ACC112 (cell line): ENCODE results near the gene DDX46.
"Not testable (repeated sequence)": the region's sequence is repeated elsewhere in the genome, so short reads cannot be mapped to it uniquely, and the experiment has no call there.

Experiments
- H2AFZ ChIP-seq: fragments of 200-600 bp; sonication (generic); one replicate; pipeline ENCODE4 v1.6.0; 2017; ENCODE audit warnings: antibody characterized with exemption, low read length; ENCODE audit not compliant: unreplicated experiment
- H3K27ac ChIP-seq: fragments of 200-600 bp; sonication (generic); 2 replicates; pipeline ENCODE4 v1.5.1; 2014; ENCODE audit warnings: low read depth, mild to moderate bottlenecking, antibody characterized with exemption, low read length, moderate library complexity
- H3K27me3 ChIP-seq: fragments of 200-600 bp; sonication (generic); 2 replicates; pipeline ENCODE4 v1.6.1; 2014; ENCODE audit warnings: mild to moderate bottlenecking, antibody characterized with exemption, low read length, moderate library complexity, mixed read lengths; ENCODE audit not compliant: insufficient read depth
- H3K36me3 ChIP-seq: fragments of 200-600 bp; sonication (generic); 2 replicates; pipeline ENCODE4 v1.6.1; 2016; ENCODE audit warnings: mild to moderate bottlenecking, antibody characterized with exemption, low read length, moderate library complexity, mixed read lengths; ENCODE audit not compliant: insufficient read depth
- H3K4me1 ChIP-seq: fragments of 200-600 bp; sonication (generic); one replicate; pipeline ENCODE4 v1.6.1; 2016; ENCODE audit warnings: low read length, mixed read lengths; ENCODE audit not compliant: insufficient read depth, unreplicated experiment, control insufficient read depth
- H3K4me3 ChIP-seq: fragments of 200-600 bp; sonication (generic); 2 replicates; pipeline ENCODE4 v1.5.1; 2014; ENCODE audit warnings: mild to moderate bottlenecking, low read depth, low read length
- H3K79me2 ChIP-seq: fragments of 200-600 bp; sonication (generic); one replicate; pipeline ENCODE4 v1.6.0; 2016; ENCODE audit warnings: low read length; ENCODE audit not compliant: control insufficient read depth, unreplicated experiment, insufficient read depth

The DDX46 gene, protein sequence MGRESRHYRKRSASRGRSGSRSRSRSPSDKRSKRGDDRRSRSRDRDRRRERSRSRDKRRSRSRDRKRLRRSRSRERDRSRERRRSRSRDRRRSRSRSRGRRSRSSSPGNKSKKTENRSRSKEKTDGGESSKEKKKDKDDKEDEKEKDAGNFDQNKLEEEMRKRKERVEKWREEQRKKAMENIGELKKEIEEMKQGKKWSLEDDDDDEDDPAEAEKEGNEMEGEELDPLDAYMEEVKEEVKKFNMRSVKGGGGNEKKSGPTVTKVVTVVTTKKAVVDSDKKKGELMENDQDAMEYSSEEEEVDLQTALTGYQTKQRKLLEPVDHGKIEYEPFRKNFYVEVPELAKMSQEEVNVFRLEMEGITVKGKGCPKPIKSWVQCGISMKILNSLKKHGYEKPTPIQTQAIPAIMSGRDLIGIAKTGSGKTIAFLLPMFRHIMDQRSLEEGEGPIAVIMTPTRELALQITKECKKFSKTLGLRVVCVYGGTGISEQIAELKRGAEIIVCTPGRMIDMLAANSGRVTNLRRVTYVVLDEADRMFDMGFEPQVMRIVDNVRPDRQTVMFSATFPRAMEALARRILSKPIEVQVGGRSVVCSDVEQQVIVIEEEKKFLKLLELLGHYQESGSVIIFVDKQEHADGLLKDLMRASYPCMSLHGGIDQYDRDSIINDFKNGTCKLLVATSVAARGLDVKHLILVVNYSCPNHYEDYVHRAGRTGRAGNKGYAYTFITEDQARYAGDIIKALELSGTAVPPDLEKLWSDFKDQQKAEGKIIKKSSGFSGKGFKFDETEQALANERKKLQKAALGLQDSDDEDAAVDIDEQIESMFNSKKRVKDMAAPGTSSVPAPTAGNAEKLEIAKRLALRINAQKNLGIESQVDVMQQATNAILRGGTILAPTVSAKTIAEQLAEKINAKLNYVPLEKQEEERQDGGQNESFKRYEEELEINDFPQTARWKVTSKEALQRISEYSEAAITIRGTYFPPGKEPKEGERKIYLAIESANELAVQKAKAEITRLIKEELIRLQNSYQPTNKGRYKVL

DNA sequence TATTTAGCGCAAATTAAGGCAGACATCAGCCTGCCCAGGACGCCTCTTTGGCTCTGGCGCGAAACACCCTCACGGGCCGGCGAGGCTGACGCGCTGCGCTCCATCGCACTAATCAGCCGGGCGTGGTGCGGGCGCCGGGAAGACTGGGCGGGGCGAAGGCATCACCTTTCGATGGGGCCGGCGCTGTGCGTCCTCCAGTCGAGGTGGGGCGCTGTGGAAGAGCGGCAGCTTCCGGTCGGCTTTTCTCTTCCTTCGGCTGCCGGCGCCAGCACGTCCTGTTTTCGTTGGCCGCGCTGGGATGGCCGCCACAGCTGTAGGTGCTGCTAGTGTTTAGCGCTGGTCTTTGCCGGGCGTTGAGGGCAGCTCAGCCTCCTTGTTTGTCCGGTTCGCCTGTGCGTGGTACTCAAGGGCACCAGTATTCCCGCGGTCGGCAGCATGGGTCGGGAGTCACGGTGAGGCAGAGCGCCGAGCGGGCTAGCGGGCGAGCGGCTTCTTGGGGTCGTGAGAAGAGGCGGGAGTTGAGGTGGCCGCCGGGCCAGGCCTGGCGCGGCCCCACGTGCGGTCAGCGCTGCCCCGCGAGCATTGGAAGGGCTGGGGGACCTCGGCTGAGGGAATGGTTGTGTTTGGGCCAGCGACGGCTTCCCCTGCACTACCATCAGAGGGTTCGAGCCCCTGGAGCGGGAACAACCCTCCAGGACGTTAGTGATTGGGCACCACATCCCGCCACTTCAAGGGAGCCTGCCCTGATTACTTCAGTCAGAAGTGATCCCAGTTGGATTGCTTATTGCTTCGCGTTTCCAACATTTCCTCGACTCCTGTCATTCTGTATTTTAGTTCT is at the start of gene DDX46:
TSS of gene DDX46 (plus strand) at position 276 of the 838 bp plus-strand sequence. CDS start at position 436, 160 bp downstream.
- Histone ChIP-seq H3K4me3 (peak within 1 kb of the TSS; percentile 91), H3K36me3 (peaks cover 4% of the 10 kb centered on the region), H2AFZ (peak within 1 kb of the TSS; percentile 80), H3K4me1 (peaks cover 9% of the 10 kb centered on the region), H3K79me2 (peaks cover 44% of the 10 kb centered on the region), H3K27ac (peak within 1 kb of the TSS; percentile 47; the same call in 1 of the 2 replicates), H3K27me3 (no peaks in the 10 kb centered on the region)

DNA sequence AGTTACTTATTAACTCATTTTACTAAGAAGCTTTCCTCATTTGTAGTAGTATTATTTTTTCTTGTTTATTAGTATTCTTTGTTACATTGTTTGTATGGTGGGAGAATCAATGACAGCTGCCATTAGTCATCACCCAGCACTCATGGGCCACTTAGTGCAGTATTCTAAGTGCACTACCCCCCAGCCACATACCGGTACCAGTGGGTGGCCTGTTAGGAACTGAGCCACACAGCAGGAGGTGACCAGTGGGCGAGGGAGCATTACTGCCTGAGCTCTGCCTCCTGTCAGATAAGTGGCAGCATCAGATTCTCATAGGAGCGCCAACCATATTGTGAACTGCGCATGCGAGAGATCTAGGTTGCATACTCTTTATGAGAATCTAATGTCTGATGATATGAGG is 44.5 kb upstream of the DDX46 start:
- H3K36me3 ChIP-seq = peaks cover 29% of the 10 kb centered on the region
- H3K27ac ChIP-seq = no peak overlapping the region
- no peaks in the 10 kb centered on the region for H3K4me1 ChIP-seq
- H3K27me3 ChIP-seq = no peaks in the 10 kb centered on the region
- H3K79me2 ChIP-seq = no peaks in the 10 kb centered on the region
- no peak overlapping the region for H2AFZ ChIP-seq
- H3K4me3 ChIP-seq = no peak overlapping the region

DNA sequence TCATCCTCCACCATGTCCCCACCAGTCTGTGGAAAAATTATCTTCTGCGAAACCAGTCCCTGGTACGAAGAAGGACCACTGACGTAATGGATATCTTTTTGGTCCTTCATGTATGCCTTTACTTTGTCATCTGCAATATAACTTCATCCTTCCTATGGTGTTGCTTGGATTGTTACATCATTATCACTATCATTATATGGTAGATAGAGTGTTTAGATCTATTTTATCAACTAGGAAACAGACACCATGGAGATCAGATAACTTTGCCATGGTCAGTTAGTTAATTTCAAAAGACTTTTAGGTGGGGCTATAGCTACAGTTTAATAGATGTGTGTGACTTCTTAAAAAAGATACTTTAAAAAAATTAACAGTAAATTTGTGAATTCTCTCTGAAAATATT is 44.0 kb upstream of the DDX46 start:
- Histone ChIP-seq H3K27ac (no peak overlapping the region), H3K27me3 (no peaks in the 10 kb centered on the region), H3K79me2 (no peaks in the 10 kb centered on the region), H3K36me3 (peaks cover 26% of the 10 kb centered on the region), H2AFZ (no peak overlapping the region), H3K4me3 (no peak overlapping the region), H3K4me1 (no peaks in the 10 kb centered on the region)

DNA sequence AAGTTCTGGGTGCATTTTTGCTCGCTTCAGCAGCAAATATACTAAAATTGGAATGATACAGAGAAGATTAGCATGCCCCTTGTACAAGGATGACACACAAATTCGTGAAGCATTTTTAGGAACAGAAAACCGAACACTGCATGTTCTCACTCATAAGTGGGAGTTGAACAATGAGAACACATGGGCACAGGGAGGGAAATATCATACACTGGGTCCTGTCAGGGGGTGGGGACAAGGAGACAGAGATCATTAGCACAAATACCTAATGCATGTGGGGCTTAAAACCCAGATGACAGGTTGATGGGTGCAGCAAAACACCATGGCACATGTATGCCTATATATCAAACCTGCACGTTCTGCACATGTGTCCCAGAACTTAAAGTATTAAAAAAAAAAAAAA is 43.1 kb upstream of the DDX46 start:
- H3K27me3 ChIP-seq, H3K4me1 ChIP-seq, H3K4me3 ChIP-seq: not testable (repeated sequence)

DNA sequence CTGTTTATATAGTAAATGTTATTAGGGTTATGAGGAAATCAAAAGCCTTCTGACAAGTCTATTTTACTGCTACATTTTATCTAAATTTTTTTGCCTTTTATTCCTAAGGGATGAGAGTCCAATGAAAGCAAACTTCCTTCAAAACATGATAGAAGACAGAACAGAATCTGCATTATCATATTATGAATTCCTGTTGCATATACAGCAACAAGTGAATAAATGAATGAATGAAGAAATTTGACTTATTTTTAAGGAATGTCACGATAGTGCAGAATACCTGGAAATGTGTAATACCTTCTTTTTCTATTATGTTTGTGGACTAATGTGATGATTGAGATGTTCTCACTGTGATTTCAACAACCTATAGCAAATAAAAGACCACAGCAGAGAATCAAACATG is 33.7 kb upstream of the DDX46 start:
- H3K27me3 ChIP-seq = no peaks in the 10 kb centered on the region
- H3K27ac ChIP-seq = no peak overlapping the region
- H3K4me3 ChIP-seq = no peak overlapping the region
- no peaks in the 10 kb centered on the region for H3K79me2 ChIP-seq
- peaks cover 33% of the 10 kb centered on the region for H3K36me3 ChIP-seq
- H2AFZ ChIP-seq = no peak overlapping the region
- H3K4me1 ChIP-seq = no peaks in the 10 kb centered on the region

More for the DNA sequence above, 43.1 kb upstream of the DDX46 start:
- H3K79me2 ChIP-seq, H3K27ac ChIP-seq, H2AFZ ChIP-seq: not testable (repeated sequence)
- peaks cover 32% of the 10 kb centered on the region for H3K36me3 ChIP-seq

DNA sequence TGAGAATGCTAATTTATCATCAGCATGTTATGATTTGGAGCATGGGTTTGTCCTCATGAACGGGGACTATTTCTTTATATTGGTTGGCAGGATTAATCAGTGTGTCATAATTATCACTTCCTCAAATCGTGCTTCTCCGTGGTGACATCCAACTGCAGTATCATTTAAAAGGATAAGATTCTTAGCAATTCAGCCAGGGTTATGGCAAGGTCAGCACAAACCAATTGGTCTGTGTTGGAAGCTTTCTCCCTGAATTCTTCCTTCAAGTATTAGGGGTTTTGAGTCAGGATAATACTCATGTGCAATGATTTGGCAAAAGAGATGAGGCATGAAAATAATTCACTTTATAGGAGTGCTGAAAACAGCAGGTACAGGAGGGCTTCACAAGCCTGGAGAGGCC is 25.8 kb upstream of the DDX46 start:
- Histone ChIP-seq H3K4me1 (no peaks in the 10 kb centered on the region), H3K27me3 (no peaks in the 10 kb centered on the region), H2AFZ (no peak overlapping the region), H3K27ac (no peak overlapping the region), H3K79me2 (no peaks in the 10 kb centered on the region), H3K4me3 (no peak overlapping the region), H3K36me3 (no peaks in the 10 kb centered on the region)

DNA sequence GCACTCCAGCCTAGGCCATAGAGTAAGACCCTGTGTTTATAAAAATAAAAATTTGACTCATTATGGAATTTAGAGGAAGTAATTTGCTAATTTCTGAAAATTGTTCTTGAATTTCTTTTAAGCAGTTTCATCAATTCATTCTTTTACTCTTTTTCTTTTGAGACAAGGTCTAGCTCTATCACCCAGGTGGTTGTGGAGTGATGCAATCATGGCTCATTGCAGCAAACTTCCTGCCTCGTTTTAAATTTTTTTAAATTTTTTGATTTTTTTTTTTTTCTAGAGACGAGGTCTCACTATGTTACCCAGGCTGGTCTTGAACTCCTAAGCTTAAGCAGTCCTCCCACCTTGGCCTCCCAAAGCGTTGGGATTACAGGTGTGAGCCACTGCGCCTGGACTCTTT is 23.3 kb upstream of the DDX46 start:
- Histone ChIP-seq H3K79me2 (peaks cover 17% of the 10 kb centered on the region), H3K4me3 (no peak overlapping the region), H3K4me1 (peaks cover 8% of the 10 kb centered on the region), H2AFZ (no peak overlapping the region), H3K27ac (no peak overlapping the region), H3K27me3 (no peaks in the 10 kb centered on the region), H3K36me3 (no peaks in the 10 kb centered on the region)

DNA sequence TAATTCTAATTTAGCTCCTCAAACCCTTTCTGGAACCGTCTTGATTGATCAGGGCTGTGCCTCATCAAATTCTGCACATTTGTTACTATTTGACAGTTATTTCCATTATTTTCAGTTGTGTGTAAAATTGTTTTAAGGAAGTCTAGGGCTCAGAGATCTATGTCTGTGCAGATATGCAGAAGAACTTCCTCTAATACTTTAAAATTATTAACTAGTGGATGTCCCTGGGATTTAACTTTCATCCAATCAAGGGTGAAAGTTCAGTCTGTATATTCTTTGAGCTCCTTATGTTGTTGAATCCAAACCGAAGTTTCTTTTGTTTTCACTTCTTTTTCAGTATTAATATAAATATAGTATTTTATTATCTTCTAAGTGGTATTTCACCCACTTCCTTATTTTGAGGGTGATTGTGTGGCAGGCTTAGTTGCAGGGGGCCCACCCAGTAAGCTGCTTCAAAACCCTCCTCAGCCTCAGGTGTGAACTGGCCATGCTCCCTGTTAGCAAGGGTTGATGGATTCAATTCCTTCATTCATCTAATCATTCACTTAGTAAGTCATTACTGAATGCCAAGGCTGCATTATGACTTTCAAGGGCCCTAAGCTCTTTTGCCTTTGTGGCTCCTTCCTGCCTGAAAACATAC is 22.3 kb upstream of the DDX46 start:
- H3K4me3 ChIP-seq = no peak overlapping the region
- H3K79me2 ChIP-seq = peaks cover 28% of the 10 kb centered on the region
- H3K36me3 ChIP-seq = 0 out of 2 replicates have a peak, but pooled peaks cover 2% of the 10 kb centered on the region
- no peak overlapping the region for H2AFZ ChIP-seq
- peaks cover 10% of the 10 kb centered on the region for H3K4me1 ChIP-seq
- no peak overlapping the region for H3K27ac ChIP-seq
- no peaks in the 10 kb centered on the region for H3K27me3 ChIP-seq

DNA sequence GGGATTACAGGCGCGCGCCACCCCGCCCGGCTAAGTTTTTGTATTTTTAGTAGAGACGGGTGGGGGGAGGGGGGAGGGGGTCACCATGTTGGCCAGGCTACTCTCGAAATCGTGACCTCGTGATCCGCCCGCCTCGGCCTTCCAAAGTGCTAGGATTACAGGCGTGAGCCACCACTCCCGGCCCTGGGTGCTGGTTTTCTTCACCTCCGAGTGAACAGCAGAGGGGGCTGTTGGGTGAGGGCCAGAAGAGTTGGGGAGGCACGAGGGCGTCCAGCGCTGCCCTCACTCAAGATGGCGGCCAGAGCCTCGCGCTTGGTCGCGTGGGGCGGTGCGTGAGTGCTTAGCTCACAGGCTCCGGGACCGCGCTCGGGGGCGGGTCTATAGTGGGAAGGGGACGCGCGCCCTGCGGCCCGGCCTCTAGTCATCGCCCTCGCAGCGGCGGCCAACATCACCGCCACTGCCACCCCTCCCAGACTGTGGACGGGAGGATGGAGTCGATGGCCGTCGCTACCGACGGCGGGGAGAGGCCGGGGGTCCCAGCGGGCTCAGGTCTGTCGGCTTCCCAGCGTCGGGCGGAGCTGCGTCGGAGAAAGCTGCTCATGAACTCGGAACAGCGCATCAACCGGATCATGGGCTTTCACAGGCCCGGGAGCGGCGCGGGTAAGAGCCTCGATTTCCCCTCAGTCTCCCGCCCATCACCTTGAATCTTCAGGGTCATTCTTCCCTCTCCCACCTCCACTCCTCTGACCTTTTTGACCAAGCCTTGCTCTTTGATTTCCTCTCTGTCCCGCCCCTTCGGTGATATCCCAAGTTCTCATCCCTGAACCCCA is 20.2 kb upstream of the DDX46 start, which contains the start of gene CAMLG:
TSS of gene CAMLG (plus strand) at position 416 of the 830 bp plus-strand sequence. CDS start at position 489, 73 bp downstream.
- peaks cover 34% of the 10 kb centered on the region for H3K79me2 ChIP-seq
- peaks cover 10% of the 10 kb centered on the region for H3K4me1 ChIP-seq
- H3K4me3 ChIP-seq = peak within 1 kb of the TSS; percentile 88
- H3K27ac ChIP-seq = peak within 1 kb of the TSS; percentile 79
- peak within 1 kb of the TSS; percentile 98 for H2AFZ ChIP-seq
- 0 out of 2 replicates have a peak, but pooled peaks cover 3% of the 10 kb centered on the region for H3K36me3 ChIP-seq
- no peaks in the 10 kb centered on the region for H3K27me3 ChIP-seq
